Measurements from ENCODE around the gene COL6A2.

- no peak for TF ChIP-seq EZH2 (IDR thresholded peaks at IDR 0.05; ENCODE audit: low read depth, unreplicated experiment)
- no peak for TF ChIP-seq CTCF (conservative IDR thresholded peaks at IDR 0.05; ENCODE audit: low read depth in 2 of 2)
- TF ChIP-seq REST (IDR thresholded peaks at IDR 0.05; ENCODE audit: unreplicated experiment): no peak
- no peak for TF ChIP-seq JUNB (IDR thresholded peaks at IDR 0.05; ENCODE audit: unreplicated experiment)
- TF ChIP-seq CREB1 (CRISPR knock-in tag; IDR thresholded peaks at IDR 0.05; ENCODE audit: low read depth): no peak
- TF ChIP-seq EZH2phosphoT487 (IDR thresholded peaks at IDR 0.05; ENCODE audit: unreplicated experiment): no peak
Observed at GRCh38 chr21:46128106-46128932, 30.4 kb downstream of the COL6A2 start.

All from GM23338 (cell line).